Stimulated activated CD4-positive, alpha-beta T cell treated with anti-CD3 and anti-CD28 coated beads, Interleukin-1b, Interleukin-23, amount 100 ng/mL, for 1 hour (primary cell): Measurements from ENCODE around the gene AGO1.
"Not testable (repeated sequence)": the region's sequence is repeated elsewhere in the genome, so short reads cannot be mapped to it uniquely, and the experiment has no call there.

Experiments used
- DNase-seq, 2 donors: peaks; one replicate each; pipeline ENCODE4 v3.0.0-alpha.2; 2020; ENCODE audit warnings: low read depth in 2 of 2

AGO1 gene

DNA sequence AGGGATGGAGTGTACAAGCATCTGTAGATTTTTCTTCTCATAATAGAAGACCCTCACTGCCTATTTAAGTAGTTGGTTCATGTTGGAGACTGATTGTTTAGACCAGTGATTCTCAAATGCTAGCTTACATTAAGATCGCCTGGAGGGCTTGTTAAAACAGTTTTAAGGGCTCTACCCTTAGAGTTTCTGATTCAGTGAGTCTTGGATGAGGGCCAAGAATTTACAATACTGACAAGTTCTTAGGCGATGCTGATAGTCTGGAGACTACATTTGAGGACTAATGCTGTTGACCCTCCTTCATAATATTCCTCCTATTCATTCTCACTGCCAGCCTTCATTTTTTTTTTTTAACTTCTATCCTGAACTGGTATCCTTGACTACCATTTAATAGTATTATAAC lies 32.7 kb downstream of the AGO1 start:
- no peak for DNase-seq

DNA sequence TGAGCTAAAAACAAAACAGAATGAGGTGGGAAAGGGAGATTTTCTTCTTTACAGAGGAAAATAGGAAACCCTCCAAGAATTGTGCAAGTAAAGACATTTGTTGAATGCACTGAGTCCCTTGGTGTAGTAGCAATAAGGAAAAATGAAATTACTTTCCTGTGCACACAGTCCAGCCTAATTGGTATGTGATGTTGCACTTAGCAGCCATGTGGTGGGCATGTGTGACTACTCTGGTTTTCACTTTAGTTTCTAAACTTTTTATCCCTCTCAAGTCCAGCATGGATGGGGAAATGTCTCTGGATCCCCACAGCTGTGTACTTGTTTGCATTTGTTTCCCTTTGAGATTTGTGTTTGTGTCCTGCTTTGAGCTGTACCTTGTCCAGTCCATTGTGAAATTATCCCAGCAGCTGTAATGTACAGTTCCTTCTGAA lies 40.8 kb downstream of the AGO1 start:
- DNase-seq: no peak

DNA sequence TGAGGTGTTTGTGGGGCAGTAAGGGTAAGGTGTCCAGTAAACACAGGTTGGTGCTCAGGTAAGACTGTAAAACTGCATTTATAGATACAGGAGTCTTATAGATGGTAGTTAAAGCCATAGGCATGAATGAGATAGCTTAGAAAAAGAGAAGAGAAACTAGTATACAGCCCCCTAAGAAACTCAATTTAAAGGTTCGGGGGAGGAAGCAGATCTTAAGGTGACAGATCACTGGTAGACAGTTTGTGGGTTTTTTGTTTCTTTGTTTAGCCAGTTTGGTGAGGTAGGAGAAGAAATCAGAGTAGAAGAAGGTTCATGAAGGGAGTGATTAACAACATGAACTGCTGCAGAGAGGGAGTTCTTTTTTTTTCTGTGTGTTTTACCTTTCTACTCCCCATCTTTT lies 41.8 kb downstream of the AGO1 start:
- DNase-seq: no peak

DNA sequence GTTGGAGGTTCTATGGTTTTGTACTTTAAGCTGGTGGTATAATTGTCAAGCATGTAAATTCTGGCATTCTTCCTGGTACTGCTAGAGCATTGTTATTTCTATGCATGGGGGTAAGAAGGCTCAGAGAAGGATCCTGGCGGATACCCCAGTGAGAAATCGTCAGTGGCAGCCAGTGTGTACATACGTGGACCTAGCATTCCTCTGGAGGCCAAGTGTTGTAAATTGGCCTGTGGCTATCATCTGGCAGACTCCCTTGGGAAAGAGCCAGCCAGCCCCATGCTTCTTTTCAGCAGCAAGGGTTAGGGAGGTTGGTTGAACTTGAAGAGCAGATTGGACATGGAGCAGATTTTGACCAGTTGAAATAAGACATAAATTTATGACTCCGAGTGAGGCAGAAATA lies 42.7 kb downstream of the AGO1 start:
- DNase-seq: no peak

DNA sequence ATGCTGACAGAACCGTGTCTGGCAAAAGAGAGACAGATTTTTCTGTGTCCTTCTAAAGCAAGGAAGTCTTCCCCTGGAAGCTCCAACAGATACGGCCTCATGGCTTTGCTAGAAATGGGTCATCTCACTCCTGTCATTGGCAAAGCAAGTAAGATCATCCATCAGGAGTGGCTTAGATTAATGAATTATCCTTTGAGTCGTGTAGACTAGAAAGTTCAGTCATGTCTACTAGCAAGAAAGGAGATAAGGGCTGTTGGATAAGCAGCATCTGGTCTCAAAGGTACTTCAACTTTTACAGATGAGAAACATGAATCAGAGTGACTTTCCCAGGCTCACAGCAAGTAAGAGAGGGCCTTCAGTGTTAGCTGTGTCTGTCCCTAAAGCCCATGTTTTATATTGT lies 44.5 kb downstream of the AGO1 start:
- DNase-seq: no peak

DNA sequence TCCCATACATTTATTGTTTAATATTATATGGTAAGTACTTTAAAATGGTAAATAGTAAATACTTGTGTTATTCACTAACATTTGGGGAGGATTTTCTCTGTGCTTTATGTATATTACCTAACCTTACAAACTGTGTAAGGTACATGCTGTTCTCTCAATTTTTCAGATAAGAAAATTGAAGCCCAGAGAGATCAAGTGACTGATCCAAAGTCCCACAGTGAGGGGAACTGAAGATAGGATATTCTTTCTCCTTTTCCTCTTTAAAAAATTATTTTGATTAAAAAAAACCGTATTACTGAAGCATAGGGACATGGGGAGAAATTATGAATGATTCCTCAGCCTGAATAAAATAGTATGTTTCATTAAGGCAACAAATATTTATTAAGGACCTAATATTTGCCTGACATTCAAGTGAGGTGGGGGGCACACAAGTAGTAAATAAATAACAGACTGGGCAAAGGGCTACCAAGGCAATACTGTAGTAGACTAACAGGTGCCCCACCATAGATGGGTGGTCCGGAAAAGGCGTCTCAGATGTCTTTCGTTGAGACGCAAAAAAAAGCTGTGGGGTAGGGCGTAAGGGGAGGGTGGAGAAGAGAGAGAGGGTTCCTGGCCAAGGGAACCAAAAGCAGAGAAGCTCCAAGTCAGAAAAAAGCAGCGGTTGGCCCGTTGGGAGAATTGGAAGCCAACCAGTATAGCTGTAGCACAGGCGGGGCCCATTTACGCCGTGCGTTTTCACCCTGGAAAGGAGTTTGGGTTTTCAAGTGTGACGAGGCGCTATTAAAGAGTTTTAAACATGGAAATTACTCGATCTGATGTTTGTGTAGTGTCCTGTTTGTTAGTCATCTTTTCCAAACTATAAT lies 47.0 kb downstream of the AGO1 start:
- peak in 1 of 2 donors; percentile 17 for DNase-seq

DNA sequence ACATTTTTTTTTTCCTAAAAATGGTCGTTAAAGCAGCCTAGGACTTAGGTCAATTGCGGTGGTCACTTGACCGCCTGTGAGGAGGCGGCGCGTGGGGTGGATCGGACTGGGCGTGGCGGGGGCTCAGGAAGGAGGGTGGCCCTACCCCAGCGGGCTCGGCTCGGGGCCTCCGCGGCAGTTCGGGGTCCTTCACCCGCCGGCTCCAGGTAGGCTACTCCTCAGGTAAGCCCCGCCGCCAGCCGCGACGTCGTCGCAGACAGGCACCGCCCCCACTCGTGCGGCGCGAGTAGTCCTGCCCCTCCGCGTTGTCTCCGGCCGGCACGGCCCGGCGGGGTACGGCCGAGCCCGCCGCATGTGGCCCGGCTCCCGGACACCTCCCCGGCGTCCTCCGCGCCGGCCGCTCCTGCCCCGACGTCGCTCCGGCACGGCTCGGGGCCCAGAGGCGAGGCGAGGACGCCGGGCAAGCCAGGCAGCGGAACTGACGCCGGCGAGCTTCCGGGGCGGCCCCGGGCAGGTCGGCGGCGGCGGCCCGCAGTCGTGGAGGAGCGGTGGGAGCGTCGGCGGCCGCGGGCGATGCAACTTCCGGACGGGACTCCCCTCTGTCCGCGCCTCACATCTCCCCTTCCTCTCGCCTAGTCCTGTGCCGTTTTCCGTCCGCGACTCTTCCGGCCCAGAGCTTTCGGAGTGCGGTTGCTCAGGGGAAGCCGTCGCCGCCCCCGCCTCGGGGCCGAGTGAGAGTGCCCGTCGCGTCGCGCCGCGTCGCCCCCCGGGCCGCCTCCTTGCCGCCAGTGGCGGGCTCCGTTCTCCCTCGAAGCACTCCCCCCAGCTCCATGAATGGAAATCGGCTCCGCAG lies 47.8 kb downstream of the AGO1 start, which contains the start of gene AGO3:
Gene AGO3 (plus strand): TSS at position 513 of the 853 bp plus-strand sequence. CDS start 322 bp downstream, at position 835.
- DNase-seq: peak; percentile 70 to 77

DNA sequence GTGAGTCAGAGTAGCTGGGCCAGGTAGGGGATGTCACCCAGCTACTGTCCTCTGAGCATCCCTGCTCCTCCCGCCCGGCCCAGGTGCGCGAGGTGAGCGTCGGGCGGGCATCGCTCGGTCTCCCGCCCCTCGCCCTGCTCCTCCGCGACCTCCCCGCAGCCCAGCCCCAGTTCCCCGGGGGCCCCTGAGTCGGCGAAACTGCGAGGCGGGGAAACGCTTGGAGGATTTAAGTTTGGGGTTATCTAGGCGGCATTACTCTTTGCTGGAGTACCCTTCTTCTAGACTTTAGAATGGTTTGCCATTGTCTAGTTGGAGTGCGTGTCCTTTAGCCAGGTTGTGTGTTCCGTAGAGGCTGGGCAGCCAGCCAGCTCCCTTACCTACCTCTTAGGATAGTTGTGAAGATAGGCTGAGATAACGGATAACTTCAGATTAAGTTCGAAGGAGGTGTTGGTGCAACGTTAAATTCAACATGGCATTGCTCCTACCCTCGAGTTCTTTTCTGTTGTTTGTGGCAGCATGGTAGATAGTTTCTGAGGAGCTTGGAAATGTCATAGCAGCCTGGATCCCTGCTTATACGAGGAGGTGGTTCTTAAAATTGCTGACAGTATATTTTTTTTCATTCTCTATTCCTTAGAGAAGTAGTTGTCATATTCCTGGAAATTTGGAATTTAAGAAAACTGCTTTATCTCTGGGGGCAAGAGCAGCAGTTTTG lies 48.6 kb downstream of the AGO1 start:
- DNase-seq: no peak

DNA sequence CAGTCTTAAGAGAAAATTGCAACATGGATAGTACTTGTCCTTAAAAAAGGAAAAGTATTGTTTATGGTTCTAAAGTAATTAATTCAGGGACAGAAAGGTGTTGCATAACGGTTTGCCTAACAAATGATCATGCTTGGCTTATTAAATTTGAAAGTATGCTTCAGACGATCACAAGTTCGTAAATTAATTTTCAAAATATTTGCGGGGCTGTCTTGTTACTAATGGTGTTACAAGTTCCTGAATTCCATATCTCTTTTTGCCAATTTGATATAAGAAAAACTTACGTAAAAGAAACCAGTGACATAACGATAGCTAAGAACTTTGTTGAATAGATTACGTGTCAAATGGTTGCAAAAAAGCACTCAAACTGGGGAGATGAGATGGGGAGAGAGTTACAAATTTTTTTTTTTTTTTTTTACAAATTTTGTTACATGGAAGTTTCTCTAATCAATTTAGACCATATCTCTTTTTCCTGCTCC lies 49.2 kb downstream of the AGO1 start:
- DNase-seq: no peak

DNA sequence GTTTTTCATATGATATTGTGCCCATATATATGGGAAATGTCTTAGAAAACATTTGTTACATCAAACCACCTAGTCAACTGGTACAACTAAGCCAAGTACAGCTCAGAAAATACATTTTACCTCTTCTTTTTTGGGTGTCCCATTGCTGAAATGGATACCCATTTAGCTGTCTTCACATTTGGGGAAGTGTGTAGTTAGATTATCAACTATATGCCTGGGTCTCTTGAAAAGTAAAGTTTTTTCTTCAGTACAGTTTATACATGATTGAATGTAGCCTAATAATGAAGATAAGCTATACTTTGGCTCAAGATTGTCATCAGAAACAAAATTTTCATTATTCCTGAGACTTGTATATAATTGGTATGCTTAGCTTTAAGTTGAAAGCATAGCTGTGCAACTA lies 49.9 kb downstream of the AGO1 start:
- no peak for DNase-seq

DNA sequence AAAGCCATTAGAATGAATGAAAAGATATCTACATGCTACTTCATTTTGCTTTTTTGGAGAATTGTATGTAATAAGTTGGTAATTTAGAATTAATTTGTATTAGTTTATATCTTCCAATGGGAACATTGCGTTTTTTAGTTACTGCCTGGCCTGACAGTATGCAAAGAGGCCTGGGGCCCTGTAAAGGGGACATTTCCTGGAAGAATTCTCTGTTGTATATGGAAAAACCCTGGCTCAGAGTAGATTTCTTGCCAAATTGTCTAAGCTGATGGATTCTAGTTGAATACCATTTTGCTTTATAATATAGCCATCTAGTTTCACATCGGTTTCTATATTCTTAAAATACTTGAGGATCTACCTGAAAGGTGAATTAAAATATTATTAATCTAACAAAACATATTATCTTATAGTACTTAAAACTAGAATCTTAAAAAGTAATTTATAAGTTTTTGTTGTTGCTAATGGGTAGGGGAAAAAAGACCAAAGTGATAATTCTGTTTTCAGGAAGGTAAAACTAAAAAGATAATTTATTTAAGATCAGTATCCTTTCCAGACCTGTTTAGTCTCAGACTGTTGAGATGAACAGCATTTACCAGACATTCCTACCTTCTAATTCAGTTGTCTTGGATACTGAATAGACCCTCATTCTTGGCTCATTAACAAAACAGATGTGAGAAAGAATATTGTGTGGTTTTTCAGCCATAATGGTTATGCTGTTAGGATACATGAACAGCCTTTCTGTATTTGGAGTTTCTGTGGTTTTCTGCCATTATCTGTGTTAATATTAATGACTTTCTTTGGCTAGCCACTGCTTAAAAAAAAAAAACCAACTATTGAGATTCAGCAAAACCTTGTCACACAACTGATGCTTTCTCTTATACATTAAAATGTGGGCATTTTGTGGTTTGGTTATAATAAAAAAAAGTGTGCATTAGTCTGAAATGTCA lies 52.7 kb downstream of the AGO1 start:
- no peak for DNase-seq

DNA sequence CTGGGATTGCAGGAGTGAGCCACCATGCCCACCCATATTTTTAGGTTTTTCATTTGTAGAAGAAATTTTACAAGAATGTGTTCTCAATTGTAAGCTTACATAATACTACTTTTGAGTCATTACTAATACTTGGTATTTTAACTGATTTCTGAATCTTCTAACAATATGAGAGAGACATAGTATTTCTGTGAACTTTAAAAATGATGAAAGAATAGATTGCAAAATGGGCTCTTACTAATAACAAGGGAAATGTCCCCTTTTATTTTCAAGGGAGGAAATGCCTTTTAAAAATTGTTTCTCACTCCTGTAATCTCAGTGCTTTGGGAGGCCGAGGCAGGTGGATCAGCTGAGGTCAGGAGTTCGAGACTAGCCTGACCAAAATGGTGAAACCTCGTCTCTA lies 53.8 kb downstream of the AGO1 start:
- no peak for DNase-seq

DNA sequence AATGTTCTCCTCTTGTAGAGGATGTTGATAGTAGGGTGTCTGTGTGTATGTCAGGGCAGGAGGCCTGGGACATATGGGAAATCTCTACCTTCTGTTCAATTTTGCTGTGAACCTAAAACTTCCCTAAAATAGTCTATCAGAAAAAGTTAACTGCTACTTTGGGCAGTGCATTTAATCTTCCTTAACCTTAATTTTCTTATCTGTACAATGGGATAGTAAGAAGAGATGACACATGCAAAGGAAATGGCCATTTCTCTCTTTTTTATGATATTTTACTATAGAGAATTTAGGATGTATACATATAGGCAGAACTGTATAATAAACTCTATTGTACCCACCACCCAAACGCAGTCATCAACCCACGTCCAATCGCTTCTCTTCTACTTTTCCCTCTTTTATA lies 56.5 kb downstream of the AGO1 start:
- DNase-seq: no peak

DNA sequence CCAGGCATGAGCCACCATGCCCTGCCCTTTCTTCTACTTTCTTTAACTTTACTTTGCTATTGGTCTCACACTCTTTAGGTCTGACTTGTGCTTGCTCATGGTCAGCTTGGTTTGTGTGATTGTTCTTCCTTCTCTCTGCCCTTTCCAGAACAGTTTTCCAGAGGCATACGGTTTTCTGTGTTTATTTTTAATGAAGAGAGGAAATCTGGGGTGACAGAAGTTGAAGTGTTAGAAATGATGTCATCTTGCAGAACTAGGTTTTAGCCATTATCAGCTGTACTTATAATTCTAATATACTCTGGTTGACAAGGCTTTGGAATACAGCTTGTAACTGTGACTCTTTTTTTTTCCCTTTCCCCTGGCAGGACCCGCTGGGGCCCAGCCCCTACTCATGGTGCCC lies 62.3 kb downstream of the AGO1 start:
- no peak for DNase-seq

DNA sequence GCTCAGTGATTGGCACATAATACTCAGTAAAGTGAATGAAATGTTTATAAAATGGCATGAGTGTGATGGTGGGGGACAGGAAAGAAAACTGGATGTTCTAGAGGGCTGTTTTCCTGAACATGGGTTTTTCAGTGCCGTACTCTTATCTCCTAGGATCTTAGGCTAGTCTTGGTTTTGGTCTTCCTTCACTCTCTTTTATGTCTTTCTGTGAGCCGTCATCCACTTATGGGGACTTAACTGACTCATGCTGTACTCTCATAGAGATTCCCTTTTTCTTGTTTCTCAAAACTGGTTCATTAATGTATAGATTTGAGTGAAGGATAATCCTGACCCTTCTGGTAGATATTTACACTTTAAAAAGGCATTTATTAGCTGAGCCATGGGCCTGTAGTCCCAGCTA lies 64.5 kb downstream of the AGO1 start:
- no peak for DNase-seq

DNA sequence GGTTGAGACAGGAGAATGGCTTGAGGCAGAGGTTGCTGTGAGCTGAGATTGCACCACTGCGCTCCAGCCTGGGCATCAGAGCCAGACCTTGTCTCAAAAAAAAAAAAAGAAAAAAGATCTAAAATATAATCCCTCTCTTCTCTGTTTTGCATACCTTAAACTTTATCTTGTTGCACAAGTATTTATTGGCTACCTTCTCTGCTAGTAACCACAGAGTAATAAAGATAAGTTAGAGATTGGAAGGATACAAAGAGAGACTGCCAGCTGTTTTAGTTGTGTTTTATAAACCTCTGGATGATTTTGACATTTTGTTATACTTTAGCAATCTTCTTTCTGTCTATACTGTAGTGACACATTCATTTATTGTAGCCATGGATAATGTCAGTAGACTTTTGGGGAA lies 75.5 kb downstream of the AGO1 start:
- DNase-seq: no peak

DNA sequence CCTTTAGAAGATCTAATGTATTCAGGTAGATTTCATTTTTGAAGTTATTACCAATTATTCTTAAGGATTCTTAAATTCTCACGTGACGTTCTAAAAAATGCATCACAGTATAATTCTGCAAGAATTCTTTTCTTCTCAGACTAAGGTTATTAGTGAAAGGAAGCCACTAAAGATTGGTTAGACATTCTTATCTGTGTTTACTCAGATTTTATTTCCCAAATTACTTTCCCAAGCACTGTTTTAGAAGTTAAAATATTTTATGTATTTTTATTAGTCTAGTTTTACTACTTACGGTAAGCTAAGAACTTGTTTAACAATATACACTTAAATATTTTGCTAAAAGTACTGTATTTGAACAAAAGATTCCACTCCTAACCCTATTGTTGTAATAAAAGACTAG lies 76.3 kb downstream of the AGO1 start:
- DNase-seq: no peak

DNA sequence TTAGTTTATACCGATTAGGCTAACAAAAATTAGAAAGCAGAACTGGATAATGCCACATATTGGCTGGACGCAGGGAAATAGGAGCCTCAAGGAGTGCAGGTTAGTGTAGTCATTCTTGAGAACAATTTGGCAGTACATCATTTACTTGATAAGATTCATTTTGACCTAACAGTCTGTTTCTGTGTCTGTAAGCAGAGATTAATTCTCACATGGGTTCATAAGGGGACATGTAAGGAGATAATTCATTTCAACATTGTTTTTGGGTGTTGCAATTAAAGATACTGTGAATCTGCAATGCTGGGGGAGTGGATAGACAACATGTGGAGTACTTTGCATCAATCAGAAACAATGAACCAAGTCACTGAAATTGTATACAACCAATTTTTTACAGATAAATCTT lies 79.9 kb downstream of the AGO1 start:
- DNase-seq: no peak

DNA sequence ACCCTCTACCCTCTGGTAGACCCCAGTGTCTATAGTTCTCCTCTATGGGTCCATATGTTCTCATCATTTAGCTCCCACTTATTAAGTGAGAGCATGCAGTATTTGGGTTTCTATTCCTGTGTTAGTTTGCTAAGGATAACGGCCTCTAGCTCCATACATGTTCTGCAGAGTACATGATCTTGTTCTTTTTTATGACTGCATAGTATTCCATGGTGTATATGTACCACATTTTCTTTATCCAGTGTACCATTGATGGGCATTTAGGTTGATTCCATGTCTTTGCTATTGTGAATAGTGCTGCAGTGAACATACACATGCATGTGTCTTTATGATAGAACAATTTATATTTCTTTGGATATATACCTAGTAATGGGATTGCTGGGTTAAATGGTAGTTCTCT lies 81.3 kb downstream of the AGO1 start:
- not testable (repeated sequence) for DNase-seq

DNA sequence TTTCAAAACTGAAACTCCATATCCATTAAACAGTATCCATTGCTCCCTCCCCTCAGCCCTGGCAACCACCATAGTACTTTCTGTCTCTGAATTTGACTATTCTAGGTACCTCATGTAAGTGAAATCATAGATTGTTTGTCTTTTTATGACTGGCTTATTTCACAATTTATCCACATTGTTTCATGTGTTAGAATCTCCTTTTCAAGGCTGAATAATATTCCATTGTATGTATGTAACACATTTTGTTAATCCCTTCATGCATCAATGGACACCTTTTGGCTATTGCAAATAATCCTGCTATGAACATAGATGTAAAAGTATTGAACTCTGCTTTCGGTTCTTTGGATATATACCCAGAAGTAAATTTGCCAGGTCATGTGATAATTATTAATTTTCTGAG lies 85.4 kb downstream of the AGO1 start:
- no peak for DNase-seq

DNA sequence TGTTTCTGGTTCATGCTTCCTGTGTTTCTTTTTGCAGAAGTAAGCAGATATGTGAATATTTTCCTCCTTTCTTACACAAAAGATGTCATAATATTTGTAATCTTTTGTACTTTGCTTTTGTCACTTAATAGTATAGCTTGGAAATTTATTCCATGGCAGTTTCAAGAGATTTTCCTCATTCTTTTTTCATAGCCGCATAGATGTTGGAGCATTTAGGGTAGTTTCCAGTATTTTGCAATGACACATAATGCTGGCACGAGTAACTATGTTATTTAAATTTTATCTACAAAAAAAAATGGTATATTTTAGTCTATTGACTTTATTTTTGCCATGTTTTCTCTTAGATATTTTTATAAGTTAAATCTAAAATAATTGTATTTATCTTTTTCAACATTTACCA lies 88.6 kb downstream of the AGO1 start:
- no peak for DNase-seq
